IPS DF 4.7 (cell line): ENCODE data around the gene POLR1A.

ENCODE experiments used
- DNase-seq: peaks from one replicate; pipeline ENCODE4 v3.0.0-alpha.2; 2013; ENCODE audit warnings: low spot score; ENCODE audit errors: extremely low read depth

Gene POLR1A

GRCh38 chr2:86038291-86039081 lies 67.2 kb downstream of the POLR1A start:
- DNase-seq, result no peak

GRCh38 chr2:86037795-86038192 lies 67.9 kb downstream of the POLR1A start:
- no peak for DNase-seq

GRCh38 chr2:86037141-86037794 lies 68.4 kb downstream of the POLR1A start:
- no peak for DNase-seq

GRCh38 chr2:86036669-86037138 lies 69.0 kb downstream of the POLR1A start:
- no peak for DNase-seq

DNA sequence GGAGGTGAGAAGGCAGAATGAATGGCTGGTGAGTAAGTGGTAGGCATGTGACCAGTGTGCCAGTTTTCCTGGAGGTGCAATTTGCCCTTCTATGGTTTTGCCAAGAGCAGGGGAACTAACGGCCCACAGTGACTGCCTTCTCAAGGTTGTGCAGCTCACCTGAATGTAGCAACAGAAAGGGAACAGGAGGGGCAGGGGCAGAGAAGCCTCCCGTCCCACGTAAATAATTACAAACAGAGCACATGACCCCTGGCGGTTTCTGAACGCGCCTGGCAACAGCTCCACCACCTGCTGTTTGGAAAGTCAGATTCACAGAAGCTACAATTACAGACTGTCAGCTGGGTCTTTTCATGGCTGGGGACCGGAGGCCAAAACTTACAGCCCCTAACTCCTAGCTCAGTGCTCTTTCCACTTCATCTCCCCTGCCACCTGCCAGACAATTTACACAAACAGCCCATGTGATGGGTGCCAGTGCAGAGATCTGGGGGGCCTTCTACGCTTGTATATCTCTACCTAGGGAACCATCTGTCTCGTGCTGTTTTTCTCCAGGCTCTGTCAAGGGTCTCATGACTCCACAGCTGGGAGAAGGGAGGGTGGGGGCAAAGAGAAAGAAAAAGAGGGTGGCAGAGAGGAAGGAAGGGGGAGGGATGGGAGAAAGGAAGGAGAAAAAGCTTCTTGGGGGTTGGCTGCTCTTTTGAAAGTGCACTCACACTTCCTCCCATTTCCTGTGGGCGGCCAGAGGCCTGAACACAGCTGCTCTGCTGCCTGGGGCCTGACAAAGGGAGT lies 69.6 kb downstream of the POLR1A start:
- DNase-seq, result no peak

GRCh38 chr2:86035376-86035882 lies 70.3 kb downstream of the POLR1A start:
- DNase-seq, result no peak

DNA sequence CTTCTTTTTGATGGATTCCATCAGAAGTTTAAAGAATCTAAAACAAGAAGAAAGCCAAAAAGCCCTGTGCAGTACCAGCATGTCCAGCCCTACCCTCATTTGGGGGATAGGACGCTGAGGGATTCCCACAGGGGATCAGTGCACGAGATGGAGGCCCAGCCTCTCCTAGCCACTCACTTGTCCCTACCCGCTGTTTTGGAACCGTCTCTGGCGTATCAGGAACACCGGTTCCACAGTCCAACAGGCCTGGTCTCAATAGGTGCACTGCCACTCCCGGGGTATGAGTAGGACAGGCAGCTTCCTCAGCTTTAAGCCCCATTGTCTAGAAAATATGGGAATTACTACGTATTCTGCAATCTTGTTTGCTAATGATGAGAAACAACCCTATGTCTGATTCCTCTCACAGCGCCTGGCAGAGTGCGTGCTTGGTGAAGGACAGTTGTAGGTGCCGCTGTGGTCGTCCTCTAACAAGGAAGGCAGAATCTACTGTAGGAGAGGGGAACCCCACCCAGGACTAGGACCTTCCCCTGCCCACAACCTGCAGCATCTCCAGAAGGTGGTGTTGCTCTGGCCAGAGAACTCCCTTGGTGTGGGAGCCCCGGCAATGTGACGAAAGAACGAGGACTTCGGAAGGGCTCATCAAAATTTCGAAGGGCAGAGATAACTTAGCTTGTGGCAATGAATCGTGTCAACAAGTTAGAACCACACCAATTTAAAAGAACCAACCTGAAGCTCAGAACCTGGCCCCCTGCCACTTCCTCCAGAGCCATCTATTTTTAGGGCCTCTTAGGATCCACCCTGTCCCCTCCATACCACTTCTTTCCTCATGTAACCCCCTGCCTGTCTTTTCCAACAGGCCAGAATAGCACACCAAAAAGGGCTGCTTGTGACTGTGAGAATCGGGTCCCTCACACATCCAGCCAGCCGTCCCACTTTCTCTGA lies 71.7 kb downstream of the POLR1A start:
- DNase-seq, result no peak

- no peak for DNase-seq
Measured at GRCh38 chr2:86032861-86033595, 72.7 kb downstream of the POLR1A start.

DNA sequence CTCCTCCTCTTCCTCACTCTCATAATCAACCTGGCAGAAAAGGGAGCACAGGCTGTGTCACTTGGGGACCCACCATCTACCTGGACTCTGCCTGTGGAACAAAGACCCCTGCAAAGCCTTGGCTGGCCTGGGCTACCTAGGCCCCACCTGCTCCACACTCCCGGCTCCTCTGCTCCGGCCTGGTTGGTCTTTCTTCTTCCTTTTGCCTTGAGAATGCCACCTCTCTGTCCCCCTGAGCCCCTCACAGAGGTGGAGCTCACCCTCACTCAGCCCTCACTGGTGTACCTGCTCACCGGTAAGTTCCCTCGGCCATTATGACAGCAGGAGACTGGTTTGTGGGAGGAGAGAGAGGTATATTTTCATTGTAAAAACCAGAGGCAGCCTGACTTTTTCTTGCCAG lies 74.1 kb downstream of the POLR1A start:
- no peak for DNase-seq

DNA sequence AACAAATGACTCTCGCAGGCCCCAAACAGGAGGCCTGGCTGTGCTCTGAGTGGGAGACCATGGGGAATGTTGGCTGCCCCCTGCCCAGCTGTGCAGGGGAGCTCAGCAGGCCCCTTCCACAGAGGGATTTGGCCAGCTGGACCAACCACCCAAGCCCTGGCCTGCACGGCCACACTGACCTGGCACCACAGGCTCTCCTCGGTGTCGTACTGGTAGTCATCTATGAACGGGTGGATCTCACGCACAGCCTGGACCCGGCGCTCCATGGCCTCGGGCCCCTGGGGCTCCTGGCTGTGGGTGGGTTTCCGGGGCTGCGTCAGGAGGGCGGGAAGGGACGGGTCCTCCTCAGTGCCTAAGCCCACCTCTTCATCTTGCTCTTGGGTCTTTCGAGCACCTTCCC lies 74.5 kb downstream of the POLR1A start:
- no peak for DNase-seq

- no peak for DNase-seq
Measured at GRCh38 chr2:86029873-86030272, 75.8 kb downstream of the POLR1A start.

DNA sequence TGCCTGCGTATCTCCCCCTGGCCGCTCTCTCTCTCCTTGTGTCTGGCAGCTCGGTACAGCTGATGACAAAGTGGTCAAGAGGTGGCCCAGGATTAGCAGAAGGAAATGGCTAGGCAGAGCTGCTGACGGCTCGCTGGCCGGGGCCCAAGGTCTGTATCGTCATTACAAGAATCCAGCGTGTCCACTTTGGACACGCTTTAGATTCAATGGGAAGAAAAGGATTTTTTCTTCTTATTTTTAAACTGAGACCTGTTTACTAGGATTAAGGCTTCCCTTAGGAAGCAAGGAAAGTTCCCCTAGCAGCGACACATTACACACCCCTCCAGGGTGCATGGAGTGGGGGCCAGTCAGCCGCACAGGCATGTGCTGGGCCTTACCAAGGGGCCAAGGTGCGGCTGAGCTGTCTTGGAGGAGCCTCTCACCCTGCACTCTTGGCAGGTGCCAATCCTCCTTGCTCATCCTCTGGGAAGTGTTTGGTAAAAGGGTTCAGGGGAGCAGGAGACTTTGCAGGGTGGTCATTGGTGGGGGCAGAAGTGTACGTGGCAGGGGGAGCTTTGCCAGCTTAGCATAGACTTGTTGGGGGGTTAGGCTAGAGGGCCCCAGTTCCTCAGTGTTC lies 76.8 kb downstream of the POLR1A start:
- DNase-seq, result no peak

DNA sequence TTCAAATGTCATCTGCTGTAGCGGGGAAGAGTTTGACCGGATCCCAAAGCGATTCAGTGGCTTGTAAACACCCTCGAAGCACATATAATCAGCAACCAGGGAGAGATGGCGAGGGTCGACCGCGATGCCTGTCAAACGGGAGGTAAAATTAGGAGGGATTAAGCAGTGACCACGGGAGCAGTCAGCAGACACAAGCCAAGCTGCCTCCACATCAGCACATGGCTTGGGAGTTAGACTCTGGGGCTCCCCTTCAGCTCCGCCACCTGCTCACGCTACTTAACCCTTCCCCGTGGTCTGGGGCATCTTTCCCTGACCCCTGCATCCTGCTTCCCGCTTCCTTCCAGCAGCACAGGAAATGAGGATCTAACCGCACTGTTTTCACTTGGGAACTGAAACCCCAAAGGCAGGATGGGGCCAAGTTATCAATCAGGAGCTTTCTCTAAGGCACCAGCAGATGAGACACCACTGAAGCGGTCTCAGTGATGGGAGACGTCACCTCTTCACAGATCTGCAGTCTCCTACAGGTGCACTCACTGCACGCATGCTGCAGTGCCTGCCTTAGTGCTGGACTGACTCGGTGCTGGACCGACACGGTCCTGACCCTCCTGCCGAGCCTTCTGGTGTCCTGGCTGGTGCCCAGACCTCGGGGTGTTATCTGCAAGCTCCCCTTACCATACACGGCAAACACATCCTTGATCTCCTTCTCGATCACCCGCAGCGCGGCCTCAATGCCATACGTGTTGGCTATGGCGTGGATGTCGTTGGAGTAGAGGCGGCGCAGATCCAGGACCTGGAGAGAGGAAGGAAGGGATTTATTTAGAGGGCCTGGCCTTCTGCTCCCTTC lies 77.5 kb downstream of the POLR1A start:
- no peak for DNase-seq

DNA sequence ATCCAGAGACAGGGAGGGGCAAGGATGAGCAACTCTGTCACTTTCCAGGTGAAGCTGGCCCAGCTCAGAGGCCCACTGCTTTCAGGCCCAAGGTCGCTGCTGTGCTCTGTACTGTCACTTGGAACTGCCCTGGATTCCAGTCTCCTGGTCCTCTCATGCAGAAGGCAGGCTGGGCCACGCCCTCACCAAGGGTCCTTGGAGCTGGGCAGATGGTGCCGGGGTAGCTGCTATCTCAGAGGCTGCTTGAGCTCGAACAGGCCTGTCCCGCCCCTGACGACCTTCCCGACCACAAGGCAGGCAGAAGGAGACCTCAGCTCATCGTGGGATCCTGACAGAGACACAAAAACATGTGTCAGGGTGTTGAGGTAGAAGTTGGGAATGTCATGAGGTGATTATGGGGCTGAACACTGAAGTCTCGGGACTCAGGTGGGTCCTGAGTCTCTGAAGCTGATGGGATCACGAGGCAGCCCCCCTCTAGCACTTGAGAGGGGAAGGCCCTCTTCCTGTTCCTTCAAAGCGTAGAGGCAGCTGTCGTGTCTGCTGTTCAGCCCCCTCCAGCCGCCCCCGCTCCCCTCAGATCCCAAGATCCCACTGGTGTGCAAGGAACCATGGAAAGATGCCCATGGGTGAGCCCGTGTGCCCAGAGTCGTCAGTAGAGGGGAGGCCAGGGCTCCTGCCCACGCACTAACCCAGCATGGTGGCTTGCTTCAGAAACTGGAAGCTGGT lies 78.3 kb downstream of the POLR1A start:
- no peak for DNase-seq

DNA sequence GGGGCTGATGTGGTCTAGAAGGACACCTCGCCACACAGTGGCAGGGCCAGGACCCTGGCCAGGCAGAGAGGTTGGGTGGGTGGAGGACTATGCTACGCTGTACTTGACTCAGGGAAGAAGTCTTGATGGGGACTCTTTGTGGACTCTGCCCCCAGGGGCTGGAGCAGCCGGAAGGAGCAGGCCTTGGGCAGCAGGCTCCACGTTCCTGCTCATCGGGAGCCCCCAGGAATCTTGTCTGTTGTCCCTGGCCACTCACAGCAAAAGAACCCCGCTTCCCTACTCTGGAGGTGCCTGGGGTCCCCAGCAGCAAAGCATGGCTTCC lies 79.0 kb downstream of the POLR1A start:
- no peak for DNase-seq

- no peak for DNase-seq
Measured at GRCh38 chr2:86025976-86026743, 79.5 kb downstream of the POLR1A start.

DNA sequence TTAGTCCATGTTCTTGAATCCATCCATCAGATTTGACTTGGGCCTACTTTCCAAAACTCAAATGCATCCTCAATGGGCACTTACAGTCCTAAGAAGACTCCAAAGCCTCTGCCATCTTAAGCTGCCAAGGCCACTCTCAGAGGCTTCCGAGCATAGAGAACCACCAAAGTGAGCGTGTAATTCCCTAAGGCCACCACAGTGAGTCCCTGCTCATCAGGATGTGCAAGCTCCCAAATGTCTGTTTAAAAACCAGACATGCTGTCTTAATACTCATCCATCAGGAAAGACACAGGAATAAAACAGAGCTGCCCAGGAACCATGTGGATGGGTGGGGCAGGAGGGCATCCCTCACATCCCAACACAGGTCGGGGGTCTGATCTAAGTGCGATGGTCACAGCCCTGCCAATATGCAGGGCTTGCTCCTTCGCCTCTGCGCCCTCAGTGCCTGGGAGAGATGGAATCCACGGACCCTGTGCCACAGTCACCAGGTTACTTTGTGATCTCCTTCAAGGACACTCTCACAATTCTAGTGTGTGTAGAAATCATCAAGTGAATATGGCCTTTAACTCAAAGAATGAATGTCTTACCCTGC lies 80.4 kb downstream of the POLR1A start:
- no peak for DNase-seq
